ENCODE results near the gene MAD1L1. TPM values are rescaled to one million over a fixed set of nuclear protein-coding genes. Genes with fewer than 3 reads are reported as not detected.
A peak's percentile ranks its signal among the peaks of the same experiment; 100 is the strongest.

Gene MAD1L1
- total and polyA plus RNA-seq, 2 of the 13 experiments (the other 11 are each of a cell fraction or from before 2014, with no cell fraction given), result 17.4 to 64.7 TPM

DNA sequence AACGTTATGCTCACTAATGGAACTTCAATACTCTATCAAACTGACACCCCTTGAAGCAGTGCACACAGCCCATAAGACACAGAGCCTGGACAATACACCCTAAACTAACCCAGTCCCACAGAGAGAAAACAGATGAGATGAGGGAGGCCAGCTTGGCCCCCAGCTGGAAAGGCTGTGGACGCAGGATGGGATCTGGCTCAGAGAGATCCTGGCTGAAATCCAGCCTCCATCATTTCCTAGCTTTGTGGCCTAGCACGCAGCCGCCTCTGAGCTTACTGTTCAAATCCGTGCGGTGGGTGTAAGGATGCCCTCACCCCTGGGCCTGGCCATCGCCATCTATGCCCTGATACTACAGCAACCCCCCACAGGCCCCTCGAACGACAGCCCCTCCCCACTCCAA lies 48.8 kb upstream of the MAD1L1 start:
- Histone ChIP-seq H3K79me2 (ENCODE audit: insufficient read depth, low read length) (peaks cover 17% of the 10 kb centered on the region), H3K27me3 (ENCODE audit: control insufficient read depth in 1 of 2, insufficient read depth in 2 of 2, low read length in 2 of 2) (no peaks in the 10 kb centered on the region), H4K20me1 (ENCODE audit: insufficient read depth, low read length) (no peaks in the 10 kb centered on the region), H3K27ac (ENCODE audit: extremely low read length, insufficient read depth, low read length) (no peak overlapping the region), H3K9me3 (ENCODE audit: low read length) (no peaks in the 10 kb centered on the region), H2AFZ (ENCODE audit: low read length) (no peak overlapping the region), H3K36me3 (replicated peaks in 1 of 2; ENCODE audit: control insufficient read depth in 1 of 2, insufficient read depth in 2 of 2, low read length in 2 of 2) (peaks cover 5 to 10% of the 10 kb centered on the region in 2 experiments; a peak in 2 of 5 replicates), H3K9ac (ENCODE audit: insufficient read depth, low read depth, low read length) (no peak overlapping the region), H3K4me2 (ENCODE audit: low read depth, low read length) (no peak overlapping the region), H3K4me3 (replicated peaks in 1 of 3; ENCODE audit: insufficient read depth in 1 of 3, low read depth in 2 of 3, low read length in 3 of 3) (no peak overlapping the region), H3K4me1 (ENCODE audit: insufficient read depth, low read length) (peaks cover 42% of the 10 kb centered on the region)
- no TSS peak for BruUV-seq (replicated peaks)
- intact Hi-C loops (cut with micrococcal nuclease; ENCODE audit: unreplicated experiment), result no loop called here
- in situ Hi-C loops (cut with HindIII; ENCODE audit: extremely low pct_ligation_motif_present, low pct_unique_long_range_greater_than_20kb), result no loop called here
- WGBS (ENCODE audit: low lambda C conversion rate), result 96% methylated on average over 7 of the region's 9 CpGs
- TF ChIP-seq, protein P1, sequence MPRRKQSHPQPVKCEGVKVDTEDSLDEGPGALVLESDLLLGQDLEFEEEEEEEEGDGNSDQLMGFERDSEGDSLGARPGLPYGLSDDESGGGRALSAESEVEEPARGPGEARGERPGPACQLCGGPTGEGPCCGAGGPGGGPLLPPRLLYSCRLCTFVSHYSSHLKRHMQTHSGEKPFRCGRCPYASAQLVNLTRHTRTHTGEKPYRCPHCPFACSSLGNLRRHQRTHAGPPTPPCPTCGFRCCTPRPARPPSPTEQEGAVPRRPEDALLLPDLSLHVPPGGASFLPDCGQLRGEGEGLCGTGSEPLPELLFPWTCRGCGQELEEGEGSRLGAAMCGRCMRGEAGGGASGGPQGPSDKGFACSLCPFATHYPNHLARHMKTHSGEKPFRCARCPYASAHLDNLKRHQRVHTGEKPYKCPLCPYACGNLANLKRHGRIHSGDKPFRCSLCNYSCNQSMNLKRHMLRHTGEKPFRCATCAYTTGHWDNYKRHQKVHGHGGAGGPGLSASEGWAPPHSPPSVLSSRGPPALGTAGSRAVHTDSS (CRISPR knock-in tag; conservative IDR thresholded peaks at IDR 0.05), result no peak
- TF ChIP-seq HDAC6 (IDR thresholded peaks at IDR 0.05; ENCODE audit: low read depth, low read length) (no peak), NFIB (CRISPR knock-in tag; IDR thresholded peaks at IDR 0.05; ENCODE audit: borderline replicate concordance) (no peak)
- no peak for ATAC-seq
- ChIA-PET CTCF (ENCODE audit: low intra/inter-chr PET ratio, low total read pairs) (no interaction called here), POLR2A (no interaction called here)
- no peak for DNase-seq (ENCODE audit: low spot score)
- no peak for FAIRE-seq

DNA sequence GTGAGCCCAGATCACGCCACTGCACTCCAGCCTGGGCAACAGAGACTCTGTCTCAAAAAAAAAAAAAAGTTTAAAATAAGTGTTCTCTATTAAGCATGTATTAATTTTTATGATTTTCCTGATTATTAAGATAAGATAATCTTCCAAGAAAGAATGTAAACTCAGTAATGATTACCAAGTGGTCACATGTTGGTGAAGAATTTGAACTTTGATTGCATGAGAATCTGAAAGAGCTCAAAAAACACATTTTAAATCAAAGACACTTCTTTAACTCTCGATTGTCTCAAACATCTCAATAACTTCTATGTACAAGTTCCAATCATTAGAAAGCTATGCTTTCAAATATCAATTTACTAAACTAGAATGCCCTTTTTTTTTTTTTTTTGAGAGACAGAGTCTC lies 47.7 kb upstream of the MAD1L1 start:
- peaks cover 42% of the 10 kb centered on the region for H3K4me1 ChIP-seq (ENCODE audit: insufficient read depth, low read length)
- BruUV-seq (replicated peaks), result no TSS peak
- H3K4me3 ChIP-seq (replicated peaks in 1 of 3; ENCODE audit: insufficient read depth in 1 of 3, low read depth in 2 of 3, low read length in 3 of 3), result no peak overlapping the region
- no peaks in the 10 kb centered on the region for H3K9me3 ChIP-seq (ENCODE audit: low read length)
- intact Hi-C loops (cut with micrococcal nuclease; ENCODE audit: unreplicated experiment) (no loop called here), in situ Hi-C loops (cut with HindIII; ENCODE audit: extremely low pct_ligation_motif_present, low pct_unique_long_range_greater_than_20kb) (no loop called here)
- H4K20me1 ChIP-seq (ENCODE audit: insufficient read depth, low read length), result no peaks in the 10 kb centered on the region
- peaks cover 7 to 10% of the 10 kb centered on the region in 2 experiments; a peak in 2 of 5 replicates for H3K36me3 ChIP-seq (replicated peaks in 1 of 2; ENCODE audit: control insufficient read depth in 1 of 2, insufficient read depth in 2 of 2, low read length in 2 of 2)
- no peaks in the 10 kb centered on the region for H3K27me3 ChIP-seq (ENCODE audit: control insufficient read depth in 1 of 2, insufficient read depth in 2 of 2, low read length in 2 of 2)
- no peak overlapping the region for H3K4me2 ChIP-seq (ENCODE audit: low read depth, low read length)
- H2AFZ ChIP-seq (ENCODE audit: low read length), result no peak overlapping the region
- H3K79me2 ChIP-seq (ENCODE audit: insufficient read depth, low read length), result peaks cover 17% of the 10 kb centered on the region
- no peak overlapping the region for H3K27ac ChIP-seq (ENCODE audit: extremely low read length, insufficient read depth, low read length)
- no peak for TF ChIP-seq E2F5 (CRISPR knock-in tag; conservative IDR thresholded peaks at IDR 0.05)
- no peak for TF ChIP-seq ZNF274 (CRISPR knock-in tag; IDR thresholded peaks at IDR 0.05)
- 0 out of 2 replicates have a peak, but pooled peaks have one; percentile 19 for TF ChIP-seq ZNF652 (CRISPR knock-in tag; IDR thresholded peaks at IDR 0.05; ENCODE audit: borderline replicate concordance, low read depth)
- FAIRE-seq, result no peak
- WGBS (ENCODE audit: low lambda C conversion rate), result 69% methylated on average over 2 of the region's 2 CpGs
- ChIA-PET CTCF (ENCODE audit: low intra/inter-chr PET ratio, low total read pairs) (no interaction called here), POLR2A (interaction anchor here (0.7 kb wide), 1 partner anchor 102 kb away, joined by 3 read pairs; no protein-coding TSS in a partner anchor)
- no peak overlapping the region for H3K9ac ChIP-seq (ENCODE audit: insufficient read depth, low read depth, low read length)
- no peak for DNase-seq (ENCODE audit: low spot score)
- ATAC-seq, result no peak

All from HepG2 (cell line).